NCI-H524 treated with DMSO at 0.1 percent for 48 hours (cell line): ENCODE results near the gene RPL28.

Experiments
- DNase-seq: peaks from one replicate; lab custom pipeline; 2025; lab: John Stamatoyannopoulos, UW

Gene RPL28

GRCh38 chr19:55373993-55374757 is 11.6 kb upstream of the RPL28 start:
- no peak for DNase-seq

- no peak for DNase-seq
Observed at GRCh38 chr19:55376241-55376933, 9.3 kb upstream of the RPL28 start, which contains the start of gene TMEM190. Gene TMEM190 (plus strand): TSS chr19:55376826. CDS start chr19:55376854, 28 bp downstream.

GRCh38 chr19:55377356-55378131 is 8.2 kb upstream of the RPL28 start:
- no peak for DNase-seq

- DNase-seq, result peak; percentile 76
Observed at GRCh38 chr19:55379174-55379573, 6.6 kb upstream of the RPL28 start.

GRCh38 chr19:55382013-55382412 is 3.7 kb upstream of the RPL28 start:
- DNase-seq, result no peak

GRCh38 chr19:55382522-55383054 is 3.1 kb upstream of the RPL28 start:
- DNase-seq, result no peak

GRCh38 chr19:55383279-55384130 is 2.2 kb upstream of the RPL28 start:
- no peak for DNase-seq

GRCh38 chr19:55384131-55384919 is 1.4 kb upstream of the RPL28 start, which contains the start of gene TMEM238:
Gene TMEM238 (minus strand): TSS chr19:55384292. CDS start chr19:55384259, 33 bp downstream.
- DNase-seq, result no peak

GRCh38 chr19:55384920-55385723 is 610 bp upstream of the RPL28 start:
- peak; percentile 76 for DNase-seq

GRCh38 chr19:55386493-55386971 is 800 bp downstream of the RPL28 start:
- no peak for DNase-seq

- DNase-seq, result no peak
Observed at GRCh38 chr19:55387736-55388497, 2.2 kb downstream of the RPL28 start.

GRCh38 chr19:55389386-55390317 is 3.9 kb downstream of the RPL28 start:
- no peak for DNase-seq

- no peak for DNase-seq
Observed at GRCh38 chr19:55390461-55390880, 4.7 kb downstream of the RPL28 start.

- no peak for DNase-seq
Observed at GRCh38 chr19:55391191-55391670, 5.5 kb downstream of the RPL28 start.

- DNase-seq, result no peak
Observed at GRCh38 chr19:55391702-55392615, 6.2 kb downstream of the RPL28 start.
